NCI-H1105 (cell line): ENCODE results near the gene FFAR4.

Experiments
- DNase-seq: peaks from one replicate; lab custom pipeline; 2025; lab: John Stamatoyannopoulos, UW

The FFAR4 gene

GRCh38 chr10:93600446-93601145 is 34.1 kb downstream of the FFAR4 start:
- DNase-seq = no peak

GRCh38 chr10:93601146-93601773 is 34.8 kb downstream of the FFAR4 start, which contains the start of gene RBP4:
TSS of gene RBP4 (minus strand) at chr10:93601235. CDS start at chr10:93601028, 207 bp downstream.
- DNase-seq = no peak

GRCh38 chr10:93601774-93602162 is 35.3 kb downstream of the FFAR4 start:
- DNase-seq = no peak

GRCh38 chr10:93603023-93603422 is 36.6 kb downstream of the FFAR4 start:
- DNase-seq = no peak

GRCh38 chr10:93604146-93604545 is 37.7 kb downstream of the FFAR4 start:
- DNase-seq = no peak

GRCh38 chr10:93608421-93608820 is 42.0 kb downstream of the FFAR4 start:
- no peak for DNase-seq

- DNase-seq = no peak
Observed at GRCh38 chr10:93612311-93612710, 45.8 kb downstream of the FFAR4 start, which contains the start of gene PDE6C. TSS of gene PDE6C (plus strand) at chr10:93612537. CDS start at chr10:93612726, 189 bp downstream.

GRCh38 chr10:93613126-93613525 is 46.7 kb downstream of the FFAR4 start:
- DNase-seq = no peak

GRCh38 chr10:93614101-93614825 is 47.8 kb downstream of the FFAR4 start:
- DNase-seq = no peak

GRCh38 chr10:93615576-93616235 is 49.2 kb downstream of the FFAR4 start:
- no peak for DNase-seq

GRCh38 chr10:93620925-93621324 is 54.5 kb downstream of the FFAR4 start:
- no peak for DNase-seq

GRCh38 chr10:93622942-93623341 is 56.5 kb downstream of the FFAR4 start:
- no peak for DNase-seq

GRCh38 chr10:93628858-93629257 is 62.4 kb downstream of the FFAR4 start:
- DNase-seq = no peak

- no peak for DNase-seq
Observed at GRCh38 chr10:93629647-93630305, 63.3 kb downstream of the FFAR4 start.

GRCh38 chr10:93630625-93631557 is 64.4 kb downstream of the FFAR4 start:
- no peak for DNase-seq
